HepG2 (cell line): ENCODE data around the gene EHBP1. TPM values are rescaled to one million over a fixed set of nuclear protein-coding genes. Genes with fewer than 3 reads are reported as not detected.

Experiments
- ATAC-seq: fragments of 200-7000 bp; cut with Tn5 transposase; 3 replicates; pipeline ENCODE4 v1.9.1; 2020; ENCODE audit warnings: mild to moderate bottlenecking, moderate library complexity
- BruUV-seq: library from RNA; stranded (reverse); fragments of 400-500 nt; replicated peaks from 2 replicates; lab custom pipeline; 2021; lab: Mats Ljungman, UMichigan
- CTCF ChIA-PET: fragments of 300-600 bp; formaldehyde crosslinking; extraction: SDS; loops from one replicate; lab custom pipeline; 2021; ENCODE audit warnings: low total read pairs, inconsistent platforms, low intra/inter-chr PET ratio; lab: Yijun Ruan, JAX
- POLR2A ChIA-PET: fragments of 350-600 bp; sonication (Branson Sonifier 250); formaldehyde crosslinking; loops from one replicate; lab custom pipeline; 2020; ENCODE audit warnings: antibody characterized with exemption, inconsistent platforms; lab: Yijun Ruan, JAX
- DNase-seq: peaks from one replicate; pipeline ENCODE4 v3.0.0-alpha.2; 2015; ENCODE audit warnings: low spot score
- FAIRE-seq: peaks from 3 replicates; lab custom pipeline; 2011; peaks lifted over from hg19 to GRCh38; lab: Jason Lieb, UNC
- H2AFZ ChIP-seq: one replicate; pipeline ENCODE4 v1.6.1; 2011; ENCODE audit warnings: low read length, inconsistent platforms
- H3K27ac ChIP-seq: fragments of 300-600 bp; 3 replicates; pipeline ENCODE4 v1.8.0; 2011; ENCODE audit warnings: mixed run types, mild to moderate bottlenecking, mixed read lengths, low read length, inconsistent platforms; ENCODE audit not compliant: insufficient read depth; ENCODE audit errors: extremely low read length
- H3K27me3 ChIP-seq, 2 experiments: fragments of 200-600 bp in 1 of 2; 2 replicates in 1 of 2; 3 replicates in 1 of 2; pipeline versions ENCODE4 v1.6.0 to v1.8.0; 2011; ENCODE audit warnings: low read length in 2 of 2, mild to moderate bottlenecking in 2 of 2, moderate library complexity in 2 of 2, inconsistent platforms in 1 of 2; ENCODE audit not compliant: insufficient read depth in 2 of 2, control insufficient read depth in 1 of 2
- H3K36me3 ChIP-seq, 2 experiments: fragments of 200-600 bp in 1 of 2; replicated peaks in 1 of 2; 2 replicates in 1 of 2; 3 replicates in 1 of 2; pipeline versions ENCODE4 v1.5.1 to v1.8.0; 2011; ENCODE audit warnings: low read length in 2 of 2, inconsistent platforms in 1 of 2; ENCODE audit not compliant: insufficient read depth in 2 of 2, control insufficient read depth in 1 of 2
- H3K4me1 ChIP-seq: 2 replicates; pipeline ENCODE4 v1.5.1; 2012; ENCODE audit warnings: low read length, inconsistent platforms; ENCODE audit not compliant: insufficient read depth
- H3K4me2 ChIP-seq: 2 replicates; pipeline ENCODE4 v1.6.0; 2011; ENCODE audit warnings: low read depth, low read length, inconsistent platforms
- H3K4me3 ChIP-seq, 3 experiments: fragments of 200-600 bp in 1 of 3; sonication (generic), shearing (Covaris generic) in 1 of 3; replicated peaks in 1 of 3; 2 replicates each; pipeline ENCODE4 v1.5.1; 2011 to 2016; ENCODE audit warnings: low read length in 3 of 3, inconsistent platforms in 2 of 3, low read depth in 2 of 3, mild to moderate bottlenecking in 2 of 3, control low read depth in 1 of 3, mixed read lengths in 1 of 3; ENCODE audit not compliant: insufficient read depth in 1 of 3
- H3K79me2 ChIP-seq: one replicate; pipeline ENCODE4 v1.6.1; 2011; ENCODE audit warnings: low read length, inconsistent platforms; ENCODE audit not compliant: insufficient read depth
- H3K9ac ChIP-seq: 2 replicates; pipeline ENCODE4 v1.6.0; 2011; ENCODE audit warnings: mild to moderate bottlenecking, low read depth, low read length, inconsistent platforms; ENCODE audit not compliant: insufficient read depth
- H3K9me3 ChIP-seq: 2 replicates; pipeline ENCODE4 v1.5.1; 2012; ENCODE audit warnings: mild to moderate bottlenecking, low read length
- H4K20me1 ChIP-seq: 2 replicates; pipeline ENCODE4 v1.6.0; 2011; ENCODE audit warnings: inconsistent platforms, mild to moderate bottlenecking, low read length, moderate library complexity; ENCODE audit not compliant: insufficient read depth
- DMTF1 ChIP-seq: sonication (generic); formaldehyde crosslinking; IDR thresholded peaks from 2 replicates; pipeline ENCODE4 v1.4.0; 2020; ENCODE audit warnings: mild to moderate bottlenecking, missing genetic modification reagents
- FLYWCH1 ChIP-seq: sonication (generic); formaldehyde crosslinking; IDR thresholded peaks from 2 replicates; pipeline ENCODE4 v1.8.1; 2023; ENCODE audit warnings: mild to moderate bottlenecking, missing genetic modification reagents
- FOXO1 ChIP-seq: sonication (generic); formaldehyde crosslinking; IDR thresholded peaks from 2 replicates; pipeline ENCODE4 v1.4.0; 2020; ENCODE audit warnings: missing genetic modification reagents
- HDAC1 ChIP-seq: sonication (generic); formaldehyde crosslinking; IDR thresholded peaks from 2 replicates; pipeline ENCODE4 v1.5.1; 2020; ENCODE audit warnings: mild to moderate bottlenecking, missing genetic modification reagents
- HNRNPK ChIP-seq: fragments of 200-400 bp; formaldehyde crosslinking; IDR thresholded peaks from 2 replicates; pipeline ENCODE4 v1.6.1; 2018; ENCODE audit warnings: low read length, low read depth, moderate library complexity, mild to moderate bottlenecking; ENCODE audit not compliant: poor library complexity, severe bottlenecking
- KDM5B ChIP-seq: sonication (generic); formaldehyde crosslinking; IDR thresholded peaks from 2 replicates; pipeline ENCODE4 v1.4.0; 2020; ENCODE audit warnings: missing genetic modification reagents, mild to moderate bottlenecking, borderline replicate concordance
- MBNL3 ChIP-seq: fragments of 250-450 bp; sonication (Bioruptor Pico); conservative IDR thresholded peaks from 2 replicates; pipeline ENCODE4 v1.8.0; 2022; ENCODE audit warnings: mild to moderate bottlenecking, inconsistent platforms
- MED8 ChIP-seq: sonication (generic); formaldehyde crosslinking; IDR thresholded peaks from 2 replicates; pipeline ENCODE4 v1.8.1; 2023; ENCODE audit warnings: mild to moderate bottlenecking, missing genetic modification reagents; ENCODE audit not compliant: insufficient replicate concordance
- NFKB2 ChIP-seq: sonication (generic); formaldehyde crosslinking; IDR thresholded peaks from 2 replicates; pipeline ENCODE4 v1.4.0; 2020; ENCODE audit warnings: missing genetic modification reagents, borderline replicate concordance
- NR1H2 ChIP-seq: sonication (generic); formaldehyde crosslinking; IDR thresholded peaks from 2 replicates; pipeline ENCODE4 v1.8.1; 2022; ENCODE audit warnings: low read depth, missing genetic modification reagents, borderline replicate concordance
- POGK ChIP-seq: sonication (generic); formaldehyde crosslinking; conservative IDR thresholded peaks from 2 replicates; pipeline ENCODE4 v1.8.0; 2022; ENCODE audit warnings: mild to moderate bottlenecking, moderate library complexity, missing genetic modification reagents
- RORA ChIP-seq: sonication (generic); formaldehyde crosslinking; IDR thresholded peaks from 2 replicates; pipeline ENCODE4 v1.5.0; 2020; ENCODE audit warnings: mild to moderate bottlenecking, missing genetic modification reagents, moderate library complexity
- SOX5 ChIP-seq: IDR thresholded peaks from 2 replicates; pipeline ENCODE4 v1.6.1; 2016; ENCODE audit warnings: borderline replicate concordance
- WIZ ChIP-seq: sonication (generic); formaldehyde crosslinking; IDR thresholded peaks from 2 replicates; pipeline ENCODE4 v1.5.1; 2020; ENCODE audit warnings: mild to moderate bottlenecking, missing genetic modification reagents
- ZBTB10 ChIP-seq: sonication (generic); formaldehyde crosslinking; IDR thresholded peaks from 2 replicates; pipeline ENCODE4 v1.4.0; 2020; ENCODE audit warnings: missing genetic modification reagents, borderline replicate concordance
- ZNF572 ChIP-seq: sonication (generic); formaldehyde crosslinking; IDR thresholded peaks from 2 replicates; pipeline ENCODE4 v1.5.1; 2020; ENCODE audit warnings: mild to moderate bottlenecking, missing genetic modification reagents
- ZNF816 ChIP-seq: sonication (generic); formaldehyde crosslinking; IDR thresholded peaks from 2 replicates; pipeline ENCODE4 v1.8.0; 2022; ENCODE audit warnings: missing genetic modification reagents, mild to moderate bottlenecking, borderline replicate concordance
- WGBS: methylation state at CpG from one replicate; pipeline ENCODE4 v1.1.6; 2017; ENCODE audit warnings: low lambda C conversion rate; 5-methylcytosine and 5-hydroxymethylcytosine counted together
- in situ Hi-C: cut with HindIII; loops from 2 replicates; pipeline ENCODE4 v1.10.0; 2017; ENCODE audit warnings: low pct_unique_long_range_greater_than_20kb; ENCODE audit not compliant: extremely low pct_ligation_motif_present
- intact Hi-C: fragments of 100-400 bp; cut with micrococcal nuclease; formaldehyde crosslinking; loops from one replicate; pipeline ENCODE4 v1.10.0; 2022; ENCODE audit not compliant: unreplicated experiment
- polyA plus RNA-seq, 8 experiments: library from polyadenylated mRNA; depleted of rRNA in 3 of 8; stranded (reverse) in 7 of 8; unstranded in 1 of 8; fragments of >200 nt; fragmentation: Illumina TruSeq in 4 of 8; extraction: Trizol in 4 of 8; gene quantifications; 2 replicates each; pipeline versions ENCODE4 v1.2.1 to v1.2.3, GENCODE V29; 2011 to 2016; ENCODE audit warnings: low read depth in 4 of 8, missing spikeins in 1 of 8, mixed read lengths in 1 of 8; ENCODE audit not compliant: insufficient read depth in 1 of 8
- total RNA-seq, 5 experiments: library from RNA; depleted of rRNA; stranded (reverse); fragments of >200 nt; fragmentation: Illumina TruSeq; extraction: Trizol; gene quantifications; 2 replicates each; pipeline ENCODE4 v1.2.3, GENCODE V29; 2016; ENCODE audit warnings: low read depth in 1 of 5

EHBP1 gene
- total and polyA plus RNA-seq, 2 of the 13 experiments (the other 11 are each of a cell fraction or from before 2014, with no cell fraction given): 93.5 to 146 TPM

- DNase-seq: no peak
- H3K4me3 ChIP-seq: no peak overlapping the region
- peaks cover 3 to 29% of the 10 kb centered on the region in 2 experiments for H3K36me3 ChIP-seq
- no peak for TF ChIP-seq ZNF816 (CRISPR knock-in tag)
- TF ChIP-seq DMTF1 (CRISPR knock-in tag): no peak
- no peak for TF ChIP-seq RORA (CRISPR knock-in tag)
- no peak for TF ChIP-seq NFKB2 (CRISPR knock-in tag)
- TF ChIP-seq POGK (CRISPR knock-in tag): no peak
- no peak for TF ChIP-seq NR1H2 (CRISPR knock-in tag)
- no peak for TF ChIP-seq FLYWCH1 (CRISPR knock-in tag)
- TF ChIP-seq SOX5 (CRISPR knock-in tag): no peak
- TF ChIP-seq MED8 (CRISPR knock-in tag): no peak
- no peak for TF ChIP-seq HNRNPK
- no peak for TF ChIP-seq ZBTB10 (CRISPR knock-in tag)
- no peak for TF ChIP-seq HDAC1 (CRISPR knock-in tag)
- TF ChIP-seq ZNF572 (CRISPR knock-in tag): no peak
- TF ChIP-seq FOXO1 (CRISPR knock-in tag): no peak
- no peak for TF ChIP-seq MBNL3
- no peak for TF ChIP-seq WIZ (CRISPR knock-in tag)
- TF ChIP-seq KDM5B (CRISPR knock-in tag): no peak
- in situ Hi-C loops: no loop called here
- 98% methylated on average over 4 of the region's 4 CpGs for WGBS
- H3K27me3 ChIP-seq: no peaks in the 10 kb centered on the region
- H3K9me3 ChIP-seq: no peaks in the 10 kb centered on the region
- intact Hi-C loops: no loop called here
- H2AFZ ChIP-seq: no peak overlapping the region
- FAIRE-seq: no peak
- no peaks in the 10 kb centered on the region for H3K79me2 ChIP-seq
- no peak for ATAC-seq
- no peak overlapping the region for H3K4me2 ChIP-seq
- no TSS peak for BruUV-seq
- H3K9ac ChIP-seq: no peak overlapping the region
- no peak overlapping the region for H3K27ac ChIP-seq
- ChIA-PET POLR2A (no interaction called here), CTCF (no interaction called here)
- H3K4me1 ChIP-seq: no peaks in the 10 kb centered on the region
- no peaks in the 10 kb centered on the region; the same call in 1 of the 2 replicates for H4K20me1 ChIP-seq
These were observed 332.5 kb downstream of the EHBP1 start for GRCh38 chr2:63038034-63038433.
